ENCODE measurements around the gene SETD5. TPM values are rescaled to one million over a fixed set of nuclear protein-coding genes. Genes with fewer than 3 reads are reported as not detected.

SETD5 gene, protein sequence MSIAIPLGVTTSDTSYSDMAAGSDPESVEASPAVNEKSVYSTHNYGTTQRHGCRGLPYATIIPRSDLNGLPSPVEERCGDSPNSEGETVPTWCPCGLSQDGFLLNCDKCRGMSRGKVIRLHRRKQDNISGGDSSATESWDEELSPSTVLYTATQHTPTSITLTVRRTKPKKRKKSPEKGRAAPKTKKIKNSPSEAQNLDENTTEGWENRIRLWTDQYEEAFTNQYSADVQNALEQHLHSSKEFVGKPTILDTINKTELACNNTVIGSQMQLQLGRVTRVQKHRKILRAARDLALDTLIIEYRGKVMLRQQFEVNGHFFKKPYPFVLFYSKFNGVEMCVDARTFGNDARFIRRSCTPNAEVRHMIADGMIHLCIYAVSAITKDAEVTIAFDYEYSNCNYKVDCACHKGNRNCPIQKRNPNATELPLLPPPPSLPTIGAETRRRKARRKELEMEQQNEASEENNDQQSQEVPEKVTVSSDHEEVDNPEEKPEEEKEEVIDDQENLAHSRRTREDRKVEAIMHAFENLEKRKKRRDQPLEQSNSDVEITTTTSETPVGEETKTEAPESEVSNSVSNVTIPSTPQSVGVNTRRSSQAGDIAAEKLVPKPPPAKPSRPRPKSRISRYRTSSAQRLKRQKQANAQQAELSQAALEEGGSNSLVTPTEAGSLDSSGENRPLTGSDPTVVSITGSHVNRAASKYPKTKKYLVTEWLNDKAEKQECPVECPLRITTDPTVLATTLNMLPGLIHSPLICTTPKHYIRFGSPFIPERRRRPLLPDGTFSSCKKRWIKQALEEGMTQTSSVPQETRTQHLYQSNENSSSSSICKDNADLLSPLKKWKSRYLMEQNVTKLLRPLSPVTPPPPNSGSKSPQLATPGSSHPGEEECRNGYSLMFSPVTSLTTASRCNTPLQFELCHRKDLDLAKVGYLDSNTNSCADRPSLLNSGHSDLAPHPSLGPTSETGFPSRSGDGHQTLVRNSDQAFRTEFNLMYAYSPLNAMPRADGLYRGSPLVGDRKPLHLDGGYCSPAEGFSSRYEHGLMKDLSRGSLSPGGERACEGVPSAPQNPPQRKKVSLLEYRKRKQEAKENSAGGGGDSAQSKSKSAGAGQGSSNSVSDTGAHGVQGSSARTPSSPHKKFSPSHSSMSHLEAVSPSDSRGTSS (N-terminal part only)
- total RNA-seq = 107 and 275 TPM in 2 replicates
- 176 and 306 TPM in 2 replicates for polyA plus RNA-seq

GRCh38 chr3:9397332-9397905, at the start of gene SETD5:
TSS of gene SETD5 (plus strand) at chr3:9397615. CDS start at chr3:9428939, 31,324 bp downstream.
- H3K9me3 ChIP-seq (ENCODE audit: low read depth) = no peaks in the 10 kb centered on the region

GRCh38 chr3:9347887-9348286, 49.5 kb upstream of the SETD5 start:
- no peak for TF ChIP-seq CTCF (IDR thresholded peaks at IDR 0.05; ENCODE audit: low read depth, low read length)
- no peaks in the 10 kb centered on the region for H3K9me3 ChIP-seq (ENCODE audit: low read depth)
- no peaks in the 10 kb centered on the region for H3K36me3 ChIP-seq
- H3K4me1 ChIP-seq (ENCODE audit: low read depth) = no peaks in the 10 kb centered on the region
- H3K27me3 ChIP-seq = no peaks in the 10 kb centered on the region
- H3K27ac ChIP-seq = no peak overlapping the region
- no peak overlapping the region for H3K4me3 ChIP-seq
- peak in 1 of 2 donors; percentile 7 for DNase-seq (ENCODE audit: low read depth in 1 of 2, low spot score in 1 of 2)

More at GRCh38 chr3:9397332-9397905, at the start of gene SETD5:
- Histone ChIP-seq H3K36me3 (peaks cover 13% of the 10 kb centered on the region), H3K4me1 (ENCODE audit: low read depth) (peaks cover 39% of the 10 kb centered on the region), H3K27ac (peak within 1 kb of the TSS; percentile 99), H3K27me3 (no peaks in the 10 kb centered on the region), H3K4me3 (peak within 1 kb of the TSS; percentile 88)
- peak; percentile 98 for DNase-seq (ENCODE audit: low read depth in 1 of 2, low spot score in 1 of 2)
- TF ChIP-seq CTCF (IDR thresholded peaks at IDR 0.05; ENCODE audit: low read depth, low read length) = no peak

- H3K36me3 ChIP-seq = no peaks in the 10 kb centered on the region
- TF ChIP-seq CTCF (IDR thresholded peaks at IDR 0.05; ENCODE audit: low read depth, low read length) = no peak
- H3K27ac ChIP-seq = no peak overlapping the region
- peak in 1 of 2 donors; percentile 48 for DNase-seq (ENCODE audit: low read depth in 1 of 2, low spot score in 1 of 2)
- H3K9me3 ChIP-seq (ENCODE audit: low read depth) = no peaks in the 10 kb centered on the region
- H3K4me1 ChIP-seq (ENCODE audit: low read depth) = no peaks in the 10 kb centered on the region
- H3K27me3 ChIP-seq = no peaks in the 10 kb centered on the region
- no peak overlapping the region for H3K4me3 ChIP-seq
Measured at GRCh38 chr3:9349321-9350117, 47.9 kb upstream of the SETD5 start.

- Histone ChIP-seq H3K9me3 (ENCODE audit: low read depth) (no peaks in the 10 kb centered on the region), H3K4me1 (ENCODE audit: low read depth) (no peaks in the 10 kb centered on the region), H3K27me3 (no peaks in the 10 kb centered on the region), H3K4me3 (no peak overlapping the region), H3K36me3 (no peaks in the 10 kb centered on the region), H3K27ac (no peak overlapping the region)
- DNase-seq (ENCODE audit: low read depth in 1 of 2, low spot score in 1 of 2) = no peak
- TF ChIP-seq CTCF (IDR thresholded peaks at IDR 0.05; ENCODE audit: low read depth, low read length) = no peak
Measured at GRCh38 chr3:9351709-9352126, 45.7 kb upstream of the SETD5 start.
